HFF-Myc (cell line): ENCODE measurements around the gene DNAJA2.
A peak's percentile ranks its signal among the peaks of the same experiment; 100 is the strongest.

Experiments
- DNase-seq: peaks from one replicate; pipeline ENCODE4 v3.0.0-alpha.2; 2011; ENCODE audit warnings: low read depth; ENCODE audit errors: extremely low read depth
- H3K4me3 ChIP-seq: replicated peaks from 2 replicates; pipeline ENCODE4 v1.5.1; 2011; ENCODE audit warnings: low read depth, mild to moderate bottlenecking, control low read depth, low read length
- CTCF ChIP-seq: IDR thresholded peaks from 2 replicates; pipeline ENCODE4 v1.5.1; 2012; ENCODE audit warnings: mild to moderate bottlenecking, low read depth, low read length, control low read depth; ENCODE audit errors: missing control alignments

The DNAJA2 gene

DNA sequence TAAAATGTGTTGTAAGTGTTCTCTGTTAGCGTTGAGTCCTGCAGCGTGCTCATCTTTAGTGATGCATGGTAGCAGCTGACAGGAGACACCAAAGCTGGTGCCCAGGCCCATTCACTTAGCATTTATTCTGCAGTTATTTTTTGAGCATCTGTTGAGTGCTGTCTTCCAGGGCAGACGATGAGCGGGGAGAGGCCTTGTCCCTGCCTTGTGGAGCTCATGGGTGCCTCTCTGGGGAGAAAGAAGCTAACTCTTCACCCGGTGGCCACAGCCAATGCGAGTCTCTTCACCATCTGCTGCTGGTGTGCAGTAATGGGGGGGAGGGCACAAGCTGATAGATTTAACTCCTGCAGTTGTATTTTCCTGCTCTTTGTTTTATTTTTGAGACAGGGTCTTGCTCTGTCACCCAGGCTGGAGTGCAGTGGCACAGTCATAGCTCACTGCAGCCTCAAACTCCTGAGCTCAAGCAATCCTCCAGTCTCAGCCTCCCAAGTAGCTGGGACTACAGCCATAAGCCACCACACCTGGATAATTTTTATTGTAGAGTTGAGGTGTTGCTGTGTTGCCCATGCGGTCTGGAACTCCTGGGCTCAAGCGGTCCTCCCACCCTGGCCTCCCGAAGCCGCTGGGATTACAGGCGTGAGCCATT is 58.8 kb downstream of the DNAJA2 start:
- TF ChIP-seq CTCF = no peak
- DNase-seq = no peak
- H3K4me3 ChIP-seq = no peak overlapping the region

DNA sequence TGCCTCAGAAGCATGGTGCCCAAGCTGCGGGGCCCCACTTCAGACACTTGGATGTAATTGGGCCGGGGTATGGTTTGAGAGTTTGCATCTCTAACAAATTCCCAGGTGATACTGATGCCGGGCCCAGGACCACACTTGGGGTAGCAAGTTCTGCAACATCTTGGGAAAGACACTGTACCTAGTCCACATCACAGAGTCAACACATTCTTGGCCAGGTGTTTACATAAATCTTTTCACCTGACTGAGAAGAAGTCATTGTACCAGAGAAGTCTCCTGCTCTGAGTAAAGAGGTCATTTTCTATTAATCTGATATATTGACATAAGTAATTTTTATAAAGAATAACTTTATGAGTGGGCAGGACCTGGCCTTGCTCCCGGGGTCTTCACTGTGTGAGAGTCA is 61.8 kb downstream of the DNAJA2 start:
- H3K4me3 ChIP-seq = no peak overlapping the region
- no peak for DNase-seq
- TF ChIP-seq CTCF = no peak

GRCh38 chr16:46911038-46911437 is 62.4 kb downstream of the DNAJA2 start:
- DNase-seq = no peak
- no peak overlapping the region for H3K4me3 ChIP-seq
- TF ChIP-seq CTCF = no peak

GRCh38 chr16:46908540-46909372 is 64.7 kb downstream of the DNAJA2 start:
- DNase-seq = peak; percentile 30
- TF ChIP-seq CTCF = peak; percentile 62
- H3K4me3 ChIP-seq = no peak overlapping the region

- DNase-seq = no peak
- no peak overlapping the region for H3K4me3 ChIP-seq
- TF ChIP-seq CTCF = no peak
Observed at GRCh38 chr16:46907061-46907774, 66.3 kb downstream of the DNAJA2 start.

DNA sequence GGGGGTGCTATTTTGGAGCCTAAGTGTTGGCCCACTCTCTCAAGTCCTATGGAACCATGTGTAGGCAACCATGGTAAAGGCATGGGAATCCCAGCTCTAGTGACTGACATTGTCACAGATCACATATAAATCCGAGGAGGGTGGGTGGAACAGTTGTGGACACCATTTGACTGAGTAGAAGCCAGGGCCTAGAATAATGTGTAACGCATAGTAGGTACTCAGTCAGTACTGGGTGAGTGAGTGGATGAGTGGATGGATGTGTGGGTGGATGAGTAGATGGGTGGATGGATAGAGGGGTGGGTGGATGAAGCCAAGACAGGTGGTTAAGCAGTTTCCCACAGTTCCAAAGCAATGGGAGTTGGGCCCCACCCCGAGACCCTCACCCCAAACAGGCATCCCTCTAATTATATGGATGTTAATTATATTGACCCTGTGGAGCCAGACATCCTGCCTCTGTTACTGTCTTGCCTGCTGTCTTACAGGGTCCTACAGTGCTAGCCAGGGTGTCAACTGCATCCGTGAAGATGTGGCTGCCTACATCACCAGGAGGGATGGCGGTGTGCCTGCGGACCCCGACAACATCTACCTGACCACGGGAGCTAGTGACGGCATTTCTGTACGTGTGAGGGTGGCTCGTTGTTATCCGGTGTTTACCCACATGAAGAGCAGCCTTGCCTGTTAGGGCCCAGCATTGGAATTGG is 67.0 kb downstream of the DNAJA2 start:
- H3K4me3 ChIP-seq = no peak overlapping the region
- TF ChIP-seq CTCF = no peak
- no peak for DNase-seq
